Measurements from ENCODE around the gene FMNL2. TPM values are rescaled to one million over a fixed set of nuclear protein-coding genes. Genes with fewer than 3 reads are reported as not detected.

The FMNL2 gene
- total RNA-seq, 1 experiment from 2014 or later: 33.6 TPM

DNA sequence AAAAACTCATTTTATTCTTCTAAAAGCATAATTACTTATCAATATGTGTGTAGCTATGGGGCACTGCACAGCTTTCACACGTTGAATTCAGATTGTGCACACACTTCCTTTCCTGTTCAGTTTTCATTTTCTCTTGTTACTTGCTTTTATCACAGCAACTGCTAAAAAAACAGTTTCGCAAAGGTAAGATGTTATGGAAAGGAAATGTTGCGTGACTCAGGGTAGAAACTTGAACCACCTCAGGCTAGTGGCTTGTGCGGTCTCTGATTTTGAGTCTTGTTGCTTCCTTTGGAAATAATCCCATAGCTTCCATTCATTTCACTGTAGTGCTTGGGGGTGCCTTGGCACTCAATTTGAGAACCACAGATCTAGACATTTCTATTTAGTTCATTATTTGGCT, 171.9 kb downstream of the FMNL2 start:
- no peaks in the 10 kb centered on the region for H3K36me3 ChIP-seq (ENCODE audit: control insufficient read depth, insufficient read depth, low read length)
- H3K4me3 ChIP-seq (ENCODE audit: low read depth in 2 of 2, low read length in 2 of 2): peak overlapping the region; percentile 18 to 46
- TF ChIP-seq REST (IDR thresholded peaks at IDR 0.05; ENCODE audit: insufficient read depth in 1 of 2, low read depth in 2 of 2, low read length in 1 of 2) (no peak), CTCF (IDR thresholded peaks at IDR 0.05) (no peak), SIN3A (IDR thresholded peaks at IDR 0.05; ENCODE audit: borderline replicate concordance, insufficient read depth, low read depth, low read length) (no peak), TCF7L2 (IDR thresholded peaks at IDR 0.05; ENCODE audit: low read depth, low read length) (no peak), POLR2AphosphoS5 (IDR thresholded peaks at IDR 0.05; ENCODE audit: low read depth, low read length) (no peak)
- intact Hi-C loops (cut with micrococcal nuclease; ENCODE audit: unreplicated experiment): no loop called here
- in situ Hi-C loops (cut with HindIII; ENCODE audit: low pct_unique_long_range_greater_than_20kb, low sequenced_read_pairs): no loop called here
- peak; percentile 74 for ATAC-seq
- H3K9me3 ChIP-seq (ENCODE audit: control insufficient read depth, insufficient read depth, low read depth, low read length): no peaks in the 10 kb centered on the region
- ChIA-PET CTCF (no interaction called here), POLR2A (no interaction called here)
- peak; percentile 79 for DNase-seq (ENCODE audit: low read depth, low spot score)
- no TSS peak for BruUV-seq (replicated peaks)
- H3K27me3 ChIP-seq (ENCODE audit: control insufficient read depth, insufficient read depth, low read length): no peaks in the 10 kb centered on the region
- H3K4me1 ChIP-seq (ENCODE audit: control insufficient read depth, insufficient read depth, low read length): peaks cover 65% of the 10 kb centered on the region
- H3K27ac ChIP-seq (ENCODE audit: low read length): peak overlapping the region; percentile 98

- no peaks in the 10 kb centered on the region for H3K27me3 ChIP-seq (ENCODE audit: control insufficient read depth, insufficient read depth, low read length)
- H3K9me3 ChIP-seq (ENCODE audit: control insufficient read depth, insufficient read depth, low read depth, low read length): no peaks in the 10 kb centered on the region
- no TSS peak for BruUV-seq (replicated peaks)
- peak overlapping the region; percentile 98 for H3K27ac ChIP-seq (ENCODE audit: low read length)
- DNase-seq (ENCODE audit: low read depth, low spot score) (no peak), ATAC-seq (no peak)
- intact Hi-C loops (cut with micrococcal nuclease; ENCODE audit: unreplicated experiment): no loop called here
- in situ Hi-C loops (cut with HindIII; ENCODE audit: low pct_unique_long_range_greater_than_20kb, low sequenced_read_pairs): no loop called here
- TF ChIP-seq TCF7L2 (IDR thresholded peaks at IDR 0.05; ENCODE audit: low read depth, low read length) (no peak), CTCF (IDR thresholded peaks at IDR 0.05) (no peak), SIN3A (IDR thresholded peaks at IDR 0.05; ENCODE audit: borderline replicate concordance, insufficient read depth, low read depth, low read length) (no peak), POLR2AphosphoS5 (IDR thresholded peaks at IDR 0.05; ENCODE audit: low read depth, low read length) (no peak), REST (IDR thresholded peaks at IDR 0.05; ENCODE audit: insufficient read depth in 1 of 2, low read depth in 2 of 2, low read length in 1 of 2) (no peak)
- H3K4me3 ChIP-seq (ENCODE audit: low read depth in 2 of 2, low read length in 2 of 2): no peak overlapping the region; a peak in 2 of 4 replicates
- ChIA-PET POLR2A (no interaction called here), CTCF (no interaction called here)
- peaks cover 67% of the 10 kb centered on the region for H3K4me1 ChIP-seq (ENCODE audit: control insufficient read depth, insufficient read depth, low read length)
- H3K36me3 ChIP-seq (ENCODE audit: control insufficient read depth, insufficient read depth, low read length): no peaks in the 10 kb centered on the region
Measured at GRCh38 chr2:152507907-152508306, 172.9 kb downstream of the FMNL2 start.

All from Panc1 (cell line).